BE2C (cell line): ENCODE results near the gene CCDC85A. TPM values are rescaled to one million over a fixed set of nuclear protein-coding genes. Genes with fewer than 3 reads are reported as not detected.
"Not testable (repeated sequence)": the region's sequence is repeated elsewhere in the genome, so short reads cannot be mapped to it uniquely, and the experiment has no call there.

Source experiments
- DNase-seq: peaks from one replicate; pipeline ENCODE4 v3.0.0-alpha.2; 2020
- H3K27me3 ChIP-seq: fragments of 250-450 bp; sonication (Bioruptor Pico); 2 replicates; pipeline ENCODE4 v1.5.1; 2020; ENCODE audit warnings: mild to moderate bottlenecking
- H3K36me3 ChIP-seq: fragments of 250-450 bp; sonication (Bioruptor Pico); 2 replicates; pipeline ENCODE4 v1.5.1; 2020; ENCODE audit warnings: mild to moderate bottlenecking
- H3K4me1 ChIP-seq: fragments of 250-450 bp; sonication (Bioruptor Pico); 2 replicates; pipeline ENCODE4 v1.5.1; 2020
- H3K4me3 ChIP-seq: 2 replicates; pipeline ENCODE4 v1.5.1; 2011; ENCODE audit warnings: low read depth, low read length
- H3K9me3 ChIP-seq: fragments of 250-450 bp; sonication (Bioruptor Pico); 2 replicates; pipeline ENCODE4 v1.5.1; 2020
- polyA plus RNA-seq: library from polyadenylated mRNA; unstranded; fragments of >200 nt; gene quantifications from one replicate; pipeline ENCODE4 v1.2.1, GENCODE V29; 2012; ENCODE audit warnings: low read depth, missing spikeins; ENCODE audit not compliant: insufficient read length, insufficient read depth
- TF ChIP-seq, protein P1 (sequence below): IDR thresholded peaks from 2 replicates; pipeline ENCODE4 v1.5.1; 2012; ENCODE audit warnings: mild to moderate bottlenecking, low read depth, low read length

Gene CCDC85A
- polyA plus RNA-seq = not detected

DNA sequence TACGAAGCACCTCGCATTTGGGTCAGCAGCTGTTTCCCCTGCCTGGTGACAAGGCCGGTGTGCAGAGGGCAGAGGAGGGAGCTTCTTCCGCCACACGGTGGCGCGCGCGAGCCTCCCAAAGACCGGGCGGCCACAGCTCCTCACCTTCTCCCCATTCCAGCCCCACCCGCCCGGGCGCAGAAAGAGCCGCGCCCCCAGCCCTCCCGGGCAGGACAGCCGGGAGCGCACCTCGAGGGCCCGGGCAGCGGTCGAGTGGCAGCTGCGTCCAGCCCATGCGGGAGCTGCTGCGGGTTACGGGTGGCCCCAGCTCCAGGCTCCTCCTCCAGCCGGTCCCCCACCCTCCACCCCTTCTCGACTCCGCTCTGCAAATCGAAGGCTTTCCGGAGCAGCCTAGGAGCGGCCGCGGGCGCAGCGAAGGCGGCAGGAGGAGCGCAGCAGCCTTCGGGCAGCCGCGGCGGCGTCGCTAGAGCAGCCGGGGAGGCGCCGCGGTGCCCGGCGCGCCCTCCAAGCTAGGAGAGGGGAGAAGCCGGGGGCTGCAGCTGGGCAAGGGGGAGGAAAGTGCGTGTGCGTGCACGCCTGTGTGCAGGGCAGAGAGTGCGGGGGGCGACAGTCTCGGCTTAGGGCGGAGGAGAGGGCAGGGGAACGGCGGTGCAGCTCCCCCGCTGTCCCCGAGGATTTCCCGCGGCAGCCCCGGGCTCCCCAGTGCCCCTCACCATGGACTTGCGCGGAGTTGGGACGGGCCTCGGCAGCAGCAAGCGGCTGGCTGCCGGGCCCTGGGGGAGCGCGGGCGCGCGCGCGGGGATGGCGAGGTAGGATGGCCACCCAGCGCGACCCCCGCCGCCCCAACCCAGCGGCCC, at the start of gene CCDC85A:
CCDC85A (plus strand) TSS at position 348 of the 857 bp plus-strand sequence. CDS start 635 bp downstream, outside the sequence.
- no peaks in the 10 kb centered on the region for H3K4me1 ChIP-seq
- peak within 1 kb of the TSS; percentile 33 for H3K4me3 ChIP-seq
- H3K27me3 ChIP-seq = peaks cover 43% of the 10 kb centered on the region
- DNase-seq = peak; percentile 74
- no peaks in the 10 kb centered on the region for H3K36me3 ChIP-seq
- TF ChIP-seq, protein P1, sequence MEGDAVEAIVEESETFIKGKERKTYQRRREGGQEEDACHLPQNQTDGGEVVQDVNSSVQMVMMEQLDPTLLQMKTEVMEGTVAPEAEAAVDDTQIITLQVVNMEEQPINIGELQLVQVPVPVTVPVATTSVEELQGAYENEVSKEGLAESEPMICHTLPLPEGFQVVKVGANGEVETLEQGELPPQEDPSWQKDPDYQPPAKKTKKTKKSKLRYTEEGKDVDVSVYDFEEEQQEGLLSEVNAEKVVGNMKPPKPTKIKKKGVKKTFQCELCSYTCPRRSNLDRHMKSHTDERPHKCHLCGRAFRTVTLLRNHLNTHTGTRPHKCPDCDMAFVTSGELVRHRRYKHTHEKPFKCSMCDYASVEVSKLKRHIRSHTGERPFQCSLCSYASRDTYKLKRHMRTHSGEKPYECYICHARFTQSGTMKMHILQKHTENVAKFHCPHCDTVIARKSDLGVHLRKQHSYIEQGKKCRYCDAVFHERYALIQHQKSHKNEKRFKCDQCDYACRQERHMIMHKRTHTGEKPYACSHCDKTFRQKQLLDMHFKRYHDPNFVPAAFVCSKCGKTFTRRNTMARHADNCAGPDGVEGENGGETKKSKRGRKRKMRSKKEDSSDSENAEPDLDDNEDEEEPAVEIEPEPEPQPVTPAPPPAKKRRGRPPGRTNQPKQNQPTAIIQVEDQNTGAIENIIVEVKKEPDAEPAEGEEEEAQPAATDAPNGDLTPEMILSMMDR = peak; percentile 53
- H3K9me3 ChIP-seq = no peaks in the 10 kb centered on the region

DNA sequence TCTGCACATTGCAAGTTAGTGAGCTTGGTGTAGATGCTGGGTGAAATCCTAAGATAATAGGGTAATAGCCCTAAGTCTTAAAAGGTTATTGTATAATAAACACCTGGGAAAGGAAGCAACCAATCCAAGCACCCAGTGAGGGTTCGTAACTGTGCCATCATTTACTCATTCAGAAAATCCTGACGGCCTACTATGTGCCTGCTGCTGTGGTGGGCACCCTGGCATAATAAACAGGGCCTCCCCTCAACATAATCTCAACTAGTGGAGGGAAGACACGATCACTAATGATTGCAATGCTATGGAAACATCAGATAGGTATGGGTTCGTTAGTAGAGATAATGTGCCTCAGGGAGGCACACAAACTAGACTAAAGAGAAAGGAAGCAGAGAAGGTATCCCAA, 48.9 kb upstream of the CCDC85A start:
- Histone ChIP-seq H3K27me3 (no peaks in the 10 kb centered on the region), H3K4me1 (no peaks in the 10 kb centered on the region), H3K9me3 (no peaks in the 10 kb centered on the region), H3K36me3 (no peaks in the 10 kb centered on the region), H3K4me3 (no peak overlapping the region)
- TF ChIP-seq, protein P1 = no peak
- DNase-seq = no peak

DNA sequence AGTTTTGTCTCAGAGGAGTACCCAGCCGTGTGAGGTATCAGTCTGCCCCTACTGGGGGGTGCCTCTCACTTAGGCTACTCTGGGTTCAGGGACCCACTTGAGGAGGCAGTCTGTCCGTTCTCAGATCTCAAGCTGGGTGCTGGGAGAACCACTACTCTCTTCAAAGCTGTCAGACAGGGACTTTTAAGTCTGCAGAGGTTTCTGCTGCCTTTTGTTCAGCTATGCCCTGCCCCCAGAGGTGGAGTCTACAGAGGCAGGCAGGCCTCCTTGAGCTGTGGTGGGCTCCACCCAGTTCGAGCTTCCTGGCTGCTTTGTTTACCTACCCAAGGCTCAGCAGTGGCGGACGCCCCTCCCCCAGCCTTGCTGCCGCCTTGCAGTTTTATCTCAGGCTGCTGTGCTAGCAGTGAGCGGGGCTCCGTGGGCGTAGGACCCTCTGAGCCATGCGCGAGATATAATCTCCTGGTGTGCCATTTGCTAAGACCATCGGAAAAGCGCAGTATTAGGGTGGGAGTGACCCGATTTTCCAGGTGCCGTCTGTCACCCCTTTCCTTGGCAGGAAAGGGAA, 41.2 kb upstream of the CCDC85A start:
- DNase-seq = peak; percentile 7
- H3K4me3 ChIP-seq, H3K27me3 ChIP-seq, H3K9me3 ChIP-seq, H3K36me3 ChIP-seq, H3K4me1 ChIP-seq: not testable (repeated sequence)

DNA sequence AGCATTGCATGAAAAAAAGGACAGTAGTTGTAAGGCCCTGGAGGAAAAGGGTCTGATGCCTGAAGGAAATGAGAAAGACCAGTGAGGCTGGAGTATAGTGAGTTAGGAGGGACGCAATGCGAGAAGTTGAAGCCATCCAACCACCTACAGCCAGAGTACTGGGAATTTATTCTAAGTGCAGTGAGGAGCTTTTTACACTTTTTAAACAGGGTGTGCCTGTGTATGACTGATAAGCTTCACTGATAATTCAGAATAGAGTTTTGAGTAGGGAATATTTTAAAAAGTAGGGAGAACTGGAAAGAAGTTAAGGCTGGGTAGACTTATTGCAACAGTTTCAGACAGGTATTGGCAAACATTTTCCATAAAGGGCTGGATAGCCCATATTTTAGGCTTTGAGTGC, 35.9 kb upstream of the CCDC85A start:
- no peak for DNase-seq
- Histone ChIP-seq H3K4me1 (no peaks in the 10 kb centered on the region), H3K9me3 (no peaks in the 10 kb centered on the region), H3K27me3 (no peaks in the 10 kb centered on the region), H3K36me3 (no peaks in the 10 kb centered on the region), H3K4me3 (no peak overlapping the region)
- TF ChIP-seq, protein P1 = no peak

DNA sequence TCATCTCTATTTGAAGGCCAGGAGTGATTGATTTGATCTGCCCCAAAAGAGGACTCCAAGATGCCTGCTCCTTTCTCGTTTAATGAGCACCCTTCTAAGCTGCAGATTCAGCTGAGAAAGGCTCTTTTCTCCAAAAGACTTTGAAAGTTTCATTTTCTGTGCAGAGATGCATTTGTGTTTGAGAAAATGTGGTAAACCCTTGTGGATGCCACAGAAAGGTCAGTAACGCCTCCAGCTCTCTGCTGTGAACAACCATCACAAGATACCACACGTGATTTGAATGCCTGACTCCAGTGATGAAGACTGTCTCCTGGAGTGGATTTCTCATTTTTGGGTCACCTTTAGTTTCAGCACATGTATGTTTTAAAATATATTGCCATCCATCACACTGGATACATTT, 35.0 kb upstream of the CCDC85A start:
- Histone ChIP-seq H3K4me3 (no peak overlapping the region), H3K4me1 (no peaks in the 10 kb centered on the region), H3K36me3 (no peaks in the 10 kb centered on the region), H3K27me3 (no peaks in the 10 kb centered on the region), H3K9me3 (no peaks in the 10 kb centered on the region)
- no peak for DNase-seq
- TF ChIP-seq, protein P1 = no peak

DNA sequence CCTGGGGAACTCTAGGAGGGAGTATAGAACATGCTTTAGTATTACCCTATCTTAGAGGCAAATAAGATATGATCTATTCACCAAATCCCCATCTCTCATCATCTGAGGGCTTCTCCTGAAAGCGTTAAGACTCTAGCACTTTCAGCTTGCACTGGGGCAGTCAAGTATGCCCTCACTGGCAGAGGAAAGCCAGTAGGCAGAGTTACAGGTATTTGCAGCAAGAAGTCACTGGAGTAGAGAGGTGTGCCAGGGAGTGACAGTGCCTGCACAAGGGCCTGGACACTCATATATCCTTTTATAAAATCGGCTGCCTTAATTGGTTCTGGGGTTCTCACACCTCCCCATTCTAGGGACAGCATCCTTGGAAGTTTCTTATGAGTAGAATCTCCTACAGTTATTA, 31.9 kb upstream of the CCDC85A start:
- no peaks in the 10 kb centered on the region for H3K4me1 ChIP-seq
- H3K9me3 ChIP-seq = no peaks in the 10 kb centered on the region
- no peak for DNase-seq
- no peak overlapping the region for H3K4me3 ChIP-seq
- TF ChIP-seq, protein P1 = no peak
- no peaks in the 10 kb centered on the region; the same call in 1 of the 2 replicates for H3K27me3 ChIP-seq
- H3K36me3 ChIP-seq = no peaks in the 10 kb centered on the region
